GM18502 (cell line): ENCODE results near the gene RBM23.

Source experiments
- ATAC-seq: cut with Tn5 transposase; IDR thresholded peaks from one replicate; pipeline ENCODE4 v1.9.1; 2021; ENCODE audit warnings: mild to moderate bottlenecking; ENCODE audit not compliant: unreplicated experiment, poor library complexity

The RBM23 gene

DNA sequence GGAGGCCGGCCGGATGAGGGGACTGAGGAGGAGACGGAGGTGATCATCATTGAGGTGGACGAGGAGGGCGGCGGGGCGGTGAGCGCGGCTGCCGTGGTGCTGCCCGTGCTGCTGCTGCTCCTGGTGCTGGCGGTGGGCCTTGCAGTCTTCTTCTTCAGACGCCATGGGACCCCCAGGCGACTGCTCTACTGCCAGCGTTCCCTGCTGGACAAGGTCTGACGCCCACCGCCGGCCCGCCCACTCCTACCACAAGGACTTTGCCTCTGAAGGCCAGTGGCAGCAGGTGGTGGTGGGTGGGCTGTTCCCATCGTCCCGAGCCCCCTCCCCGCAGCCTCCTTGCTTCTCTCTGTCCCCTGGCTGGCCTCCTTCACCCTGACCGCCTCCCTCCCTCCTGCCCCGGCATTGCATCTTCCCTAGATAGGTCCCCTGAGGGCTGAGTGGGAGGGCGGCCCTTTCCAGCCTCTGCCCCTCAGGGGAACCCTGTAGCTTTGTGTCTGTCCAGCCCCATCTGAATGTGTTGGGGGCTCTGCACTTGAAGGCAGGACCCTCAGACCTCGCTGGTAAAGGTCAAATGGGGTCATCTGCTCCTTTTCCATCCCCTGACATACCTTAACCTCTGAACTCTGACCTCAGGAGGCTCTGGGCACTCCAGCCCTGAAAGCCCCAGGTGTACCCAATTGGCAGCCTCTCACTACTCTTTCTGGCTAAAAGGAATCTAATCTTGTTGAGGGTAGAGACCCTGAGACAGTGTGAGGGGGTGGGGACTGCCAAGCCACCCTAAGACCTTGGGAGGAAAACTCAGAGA is 72.9 kb downstream of the RBM23 start:
- ATAC-seq = no peak

- ATAC-seq = no peak
Measured at GRCh38 chr14:22845103-22845394, 73.9 kb downstream of the RBM23 start.

DNA sequence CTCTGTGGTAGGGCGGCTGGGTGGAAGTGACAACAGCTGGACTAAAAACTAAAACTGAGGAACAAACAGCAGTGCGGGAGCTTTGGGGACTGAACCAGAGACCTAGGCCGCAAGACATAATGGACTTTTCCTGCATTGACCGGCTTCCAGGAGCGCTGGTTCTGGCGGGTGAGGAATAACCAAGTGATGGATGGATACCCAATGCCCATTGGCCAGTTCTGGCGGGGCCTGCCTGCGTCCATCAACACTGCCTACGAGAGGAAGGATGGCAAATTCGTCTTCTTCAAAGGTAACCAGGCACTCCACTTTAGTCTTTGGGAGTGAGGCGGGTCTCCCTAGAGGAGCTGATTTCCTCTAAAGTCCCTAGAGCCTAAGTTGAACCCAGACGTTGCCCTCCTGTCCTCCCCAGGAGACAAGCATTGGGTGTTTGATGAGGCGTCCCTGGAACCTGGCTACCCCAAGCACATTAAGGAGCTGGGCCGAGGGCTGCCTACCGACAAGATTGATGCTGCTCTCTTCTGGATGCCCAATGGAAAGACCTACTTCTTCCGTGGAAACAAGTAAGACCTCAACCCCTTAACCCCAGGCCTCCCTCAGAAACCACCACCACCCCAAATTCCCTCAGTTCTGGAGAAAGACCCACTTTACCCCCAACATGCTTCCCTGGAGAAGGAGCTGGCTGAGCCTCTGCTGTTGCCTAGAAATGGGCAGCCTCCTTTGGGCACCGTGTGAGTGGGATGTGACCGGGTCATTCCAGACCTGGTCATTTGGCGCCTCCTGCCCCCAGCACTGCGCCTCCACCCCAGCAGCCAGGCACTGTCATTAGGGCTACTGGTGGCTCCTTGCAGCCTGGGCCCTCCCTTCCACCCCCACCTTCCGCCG is 74.5 kb downstream of the RBM23 start:
- ATAC-seq = no peak
